HepG2 (cell line): ENCODE measurements around the gene SNX15.

Experiments
- CHD2 ChIP-seq: IDR thresholded peaks from 2 replicates; pipeline ENCODE4 v1.6.1; 2011; ENCODE audit warnings: low read depth, low read length, improper control_type of control experiment
- HNRNPLL ChIP-seq: fragments of 200-400 bp; formaldehyde crosslinking; IDR thresholded peaks from 2 replicates; pipeline ENCODE4 v1.6.1; 2017; ENCODE audit warnings: mild to moderate bottlenecking, low read depth, low read length; ENCODE audit not compliant: poor library complexity, severe bottlenecking
- ZNF431 ChIP-seq: sonication (generic); formaldehyde crosslinking; IDR thresholded peaks from 2 replicates; pipeline ENCODE4 v1.9.0; 2022; ENCODE audit warnings: missing genetic modification reagents, low read depth, mild to moderate bottlenecking, borderline replicate concordance

GRCh38 chr11:65083834-65084597 lies 56.8 kb downstream of the SNX15 start, which contains the start of the genes CDCA5 and ZFPL1:
- peak; percentile 77; the same call in 1 of the 2 replicates for TF ChIP-seq ZNF431 (CRISPR knock-in tag)
- TF ChIP-seq HNRNPLL, result peak; percentile 66
- peak; percentile 71 for TF ChIP-seq CHD2
